ENCODE results near the gene RNF217. TPM values are rescaled to one million over a fixed set of nuclear protein-coding genes. Genes with fewer than 3 reads are reported as not detected.
A peak's percentile ranks its signal among the peaks of the same experiment; 100 is the strongest.

The RNF217 gene
- total and polyA plus RNA-seq, 8 donors: 3.4 to 14.3 (median 8.0) TPM

DNA sequence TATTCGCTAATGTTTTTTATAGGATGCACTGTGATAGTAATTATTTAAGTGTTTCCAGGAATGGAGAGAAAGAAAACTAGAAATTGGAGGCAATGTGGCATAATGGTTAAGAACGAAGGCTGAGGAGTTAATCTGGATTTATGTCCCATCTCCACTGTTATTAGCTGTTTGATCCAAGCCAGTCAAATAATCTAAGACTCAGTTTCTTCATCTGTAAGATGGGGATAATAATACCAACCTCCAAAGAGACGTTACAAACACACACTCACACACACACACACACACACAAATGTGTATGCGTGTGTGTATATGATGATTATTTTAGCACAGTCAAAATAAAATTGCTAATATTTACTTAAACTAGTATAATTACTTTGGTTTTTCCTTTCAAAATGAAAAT lies 154.5 kb downstream of the RNF217 start:
- H3K9me3 ChIP-seq: peaks cover 0 to 2% (median 0%) of the 10 kb centered on the region in 4 donors
- H3K27ac ChIP-seq: no peak overlapping the region
- FAIRE-seq (no peak), ATAC-seq (no peak), DNase-seq (no peak)
- H3K4me3 ChIP-seq: no peak overlapping the region
- intact Hi-C loops (cut with DNase I): loop anchor here in 1 of 3 donors (10.0 kb wide), 1 partner anchor 252 kb away; no protein-coding TSS in a partner anchor
- TF ChIP-seq, protein P1, sequence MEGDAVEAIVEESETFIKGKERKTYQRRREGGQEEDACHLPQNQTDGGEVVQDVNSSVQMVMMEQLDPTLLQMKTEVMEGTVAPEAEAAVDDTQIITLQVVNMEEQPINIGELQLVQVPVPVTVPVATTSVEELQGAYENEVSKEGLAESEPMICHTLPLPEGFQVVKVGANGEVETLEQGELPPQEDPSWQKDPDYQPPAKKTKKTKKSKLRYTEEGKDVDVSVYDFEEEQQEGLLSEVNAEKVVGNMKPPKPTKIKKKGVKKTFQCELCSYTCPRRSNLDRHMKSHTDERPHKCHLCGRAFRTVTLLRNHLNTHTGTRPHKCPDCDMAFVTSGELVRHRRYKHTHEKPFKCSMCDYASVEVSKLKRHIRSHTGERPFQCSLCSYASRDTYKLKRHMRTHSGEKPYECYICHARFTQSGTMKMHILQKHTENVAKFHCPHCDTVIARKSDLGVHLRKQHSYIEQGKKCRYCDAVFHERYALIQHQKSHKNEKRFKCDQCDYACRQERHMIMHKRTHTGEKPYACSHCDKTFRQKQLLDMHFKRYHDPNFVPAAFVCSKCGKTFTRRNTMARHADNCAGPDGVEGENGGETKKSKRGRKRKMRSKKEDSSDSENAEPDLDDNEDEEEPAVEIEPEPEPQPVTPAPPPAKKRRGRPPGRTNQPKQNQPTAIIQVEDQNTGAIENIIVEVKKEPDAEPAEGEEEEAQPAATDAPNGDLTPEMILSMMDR (IDR thresholded peaks at IDR 0.05): no peak
- no peaks in the 10 kb centered on the region for H3K27me3 ChIP-seq
- 71 to 76% methylated on average over 4 of the region's 4 CpGs for WGBS, 2 donors
- H3K4me1 ChIP-seq: no peaks in the 10 kb centered on the region
- no peaks in the 10 kb centered on the region for H3K36me3 ChIP-seq

DNA sequence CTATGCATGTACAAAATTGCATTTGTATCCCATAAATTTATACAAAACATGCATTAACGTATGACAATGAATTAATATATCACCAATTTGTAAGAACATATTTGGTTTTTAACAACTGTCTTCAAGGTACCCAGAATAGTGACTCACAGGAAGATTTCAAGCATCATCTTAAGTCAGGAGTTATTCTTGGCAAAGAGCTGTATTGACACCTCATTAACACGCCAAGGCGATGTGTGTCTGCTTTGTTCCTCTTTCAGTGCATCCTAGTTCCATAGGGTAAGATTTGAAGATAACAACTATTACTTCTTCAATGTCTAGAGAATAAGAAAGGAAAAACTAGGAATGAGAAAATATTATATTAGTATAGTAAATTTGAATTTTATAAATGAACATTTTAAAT lies 155.6 kb downstream of the RNF217 start:
- TF ChIP-seq, protein P1 (IDR thresholded peaks at IDR 0.05): no peak
- 76 to 83% methylated on average over 3 of the region's 3 CpGs for whole genome bisulfite sequencing, 2 donors
- Histone ChIP-seq H3K27me3 (no peaks in the 10 kb centered on the region), H3K4me1 (no peaks in the 10 kb centered on the region), H3K27ac (no peak overlapping the region), H3K36me3 (no peaks in the 10 kb centered on the region), H3K9me3 (no peaks in the 10 kb centered on the region), H3K4me3 (no peak overlapping the region)
- DNase-seq (no peak), FAIRE-seq (peak; percentile 32), ATAC-seq (no peak)
- intact Hi-C loops (cut with DNase I): loop anchor here in 1 of 3 donors (10.0 kb wide), 1 partner anchor 253 kb away; no protein-coding TSS in a partner anchor

DNA sequence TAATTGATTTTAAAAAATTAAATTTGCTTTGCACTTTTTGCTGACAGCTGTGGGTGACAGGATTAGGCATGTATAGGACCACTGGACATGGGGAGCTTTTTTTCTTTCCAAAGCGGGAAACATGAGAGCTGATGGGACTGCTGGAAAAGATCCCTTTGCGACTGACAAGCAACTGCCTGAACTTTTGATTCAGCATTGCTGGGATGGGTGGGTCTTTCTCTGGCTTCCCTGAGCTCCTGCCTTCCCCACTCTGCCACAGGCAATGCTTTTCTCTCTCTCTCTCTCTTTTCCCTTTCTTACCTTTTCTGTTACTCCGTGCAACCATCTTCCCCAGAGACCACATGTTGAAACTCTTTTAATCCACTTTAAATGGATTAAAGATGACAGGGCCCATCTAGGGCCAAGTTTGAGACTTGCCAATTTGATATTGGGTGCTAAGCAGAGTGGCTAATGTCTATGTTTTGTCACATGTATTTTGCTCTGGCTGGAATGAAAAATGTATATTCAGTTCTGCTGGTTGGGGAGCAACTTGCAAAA lies 157.9 kb downstream of the RNF217 start:
- TF ChIP-seq, protein P1 (IDR thresholded peaks at IDR 0.05): no peak
- H3K27me3 ChIP-seq: no peaks in the 10 kb centered on the region
- FAIRE-seq (no peak), ATAC-seq (no peak), DNase-seq (no peak)
- WGBS, 2 donors: 83 to 85% methylated on average over 3 of the region's 3 CpGs
- H3K9me3 ChIP-seq: no peaks in the 10 kb centered on the region
- H3K27ac ChIP-seq: no peak overlapping the region
- no peaks in the 10 kb centered on the region for H3K36me3 ChIP-seq
- H3K4me1 ChIP-seq: no peaks in the 10 kb centered on the region
- no peak overlapping the region for H3K4me3 ChIP-seq
- intact Hi-C loops (cut with DNase I): loop anchor here in 1 of 3 donors (5.0 kb wide), 1 partner anchor 253 kb away; no protein-coding TSS in a partner anchor

DNA sequence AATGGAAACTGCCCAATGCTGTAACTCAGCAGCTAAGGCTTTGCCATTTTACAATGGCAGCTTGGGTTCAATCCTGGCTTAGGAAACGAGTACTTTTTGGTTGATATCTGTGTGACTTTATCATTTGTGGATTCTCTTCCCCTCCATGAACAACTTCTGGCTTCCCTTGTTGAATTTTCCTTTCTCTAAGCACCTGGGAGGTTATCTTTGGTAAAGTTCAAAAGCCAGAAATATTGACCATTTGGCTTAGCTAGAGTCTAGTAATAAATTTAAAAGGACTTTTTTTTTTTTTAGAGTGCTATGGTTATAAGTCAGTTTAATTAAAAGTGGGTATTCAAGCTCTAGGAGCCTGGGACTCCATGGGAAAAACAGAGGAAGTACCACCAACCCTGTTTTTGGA lies 159.7 kb downstream of the RNF217 start:
- no peaks in the 10 kb centered on the region for H3K4me1 ChIP-seq
- H3K27ac ChIP-seq: no peak overlapping the region
- TF ChIP-seq, protein P1 (IDR thresholded peaks at IDR 0.05): no peak
- H3K36me3 ChIP-seq: no peaks in the 10 kb centered on the region
- H3K4me3 ChIP-seq: no peak overlapping the region
- ATAC-seq (no peak), FAIRE-seq (no peak), DNase-seq (no peak)
- no peaks in the 10 kb centered on the region for H3K9me3 ChIP-seq
- intact Hi-C loops (cut with DNase I): loop anchor here in 1 of 3 donors (5.0 kb wide), 1 partner anchor 255 kb away; no protein-coding TSS in a partner anchor
- H3K27me3 ChIP-seq: no peaks in the 10 kb centered on the region
- WGBS, 2 donors: 36 to 41% methylated on average over 1 of the region's 1 CpG

GRCh38 chr6:125123051-125123450 lies 160.8 kb downstream of the RNF217 start:
- TF ChIP-seq, protein P1 (IDR thresholded peaks at IDR 0.05): no peak
- Histone ChIP-seq H3K36me3 (no peaks in the 10 kb centered on the region), H3K9me3 (no peaks in the 10 kb centered on the region), H3K4me3 (no peak overlapping the region), H3K4me1 (no peaks in the 10 kb centered on the region), H3K27me3 (no peaks in the 10 kb centered on the region), H3K27ac (no peak overlapping the region)
- FAIRE-seq (no peak), DNase-seq (no peak), ATAC-seq (no peak)
- 84 to 89% methylated on average over 3 of the region's 3 CpGs for WGBS, 2 donors
- intact Hi-C loops (cut with DNase I): loop anchor here in 1 of 3 donors (5.0 kb wide), 1 partner anchor 256 kb away; no protein-coding TSS in a partner anchor
